H1 (cell line): Measurements from ENCODE around the gene YWHAQ.
A peak's percentile ranks its signal among the peaks of the same experiment; 100 is the strongest.

Source experiments
- CEBPB ChIP-seq: IDR thresholded peaks from 2 replicates; pipeline ENCODE4 v1.6.1; 2012; ENCODE audit warnings: low read depth, low read length
- CREB1 ChIP-seq: IDR thresholded peaks from 2 replicates; pipeline ENCODE4 v1.6.1; 2012; ENCODE audit warnings: inconsistent platforms
- POLR2A ChIP-seq, 2 experiments: IDR thresholded peaks; 1 replicate in 1 of 2; 2 replicates in 1 of 2; pipeline ENCODE4 v1.6.1; 2011; ENCODE audit warnings: low read depth in 2 of 2, low read length in 2 of 2, mild to moderate bottlenecking in 2 of 2; ENCODE audit errors: control extremely low read depth in 1 of 2
- RAD21 ChIP-seq, 2 experiments: IDR thresholded peaks in 1 of 2; conservative IDR thresholded peaks in 1 of 2; 2 replicates each; pipeline ENCODE4 v1.6.1; 2011; ENCODE audit warnings: low read depth in 2 of 2, low read length in 2 of 2, improper control_type of control experiment in 1 of 2, inconsistent platforms in 1 of 2, mild to moderate bottlenecking in 1 of 2, moderate library complexity in 1 of 2
- RNF2 ChIP-seq: fragments of 200-900, 300-1000 bp; sonication (generic); IDR thresholded peaks from 2 replicates; pipeline ENCODE4 v1.7.1; 2016; ENCODE audit warnings: borderline replicate concordance, low read depth, mild to moderate bottlenecking, antibody characterized with exemption, low read length; ENCODE audit not compliant: poor library complexity, severe bottlenecking; ENCODE audit errors: missing control alignments
- SP1 ChIP-seq: IDR thresholded peaks from 2 replicates; pipeline ENCODE4 v1.6.1; 2011; ENCODE audit warnings: low read depth, low read length
- TAF7 ChIP-seq: optimal IDR thresholded peaks from 2 replicates; pipeline ENCODE3; 2011; ENCODE audit warnings: low read depth, mild to moderate bottlenecking, inconsistent platforms, low read length, moderate library complexity, borderline replicate concordance
- TF ChIP-seq, protein P1 (sequence below), 3 experiments: IDR thresholded peaks; 1 replicate in 2 of 3; 2 replicates in 1 of 3; pipeline versions ENCODE4 v1.5.1 to v1.6.1; 2011; ENCODE audit warnings: low read length in 3 of 3, mild to moderate bottlenecking in 3 of 3, inconsistent platforms in 2 of 3, low read depth in 1 of 3, moderate library complexity in 1 of 3; ENCODE audit not compliant: insufficient read depth in 1 of 3; ENCODE audit errors: control extremely low read depth in 1 of 3

DNA sequence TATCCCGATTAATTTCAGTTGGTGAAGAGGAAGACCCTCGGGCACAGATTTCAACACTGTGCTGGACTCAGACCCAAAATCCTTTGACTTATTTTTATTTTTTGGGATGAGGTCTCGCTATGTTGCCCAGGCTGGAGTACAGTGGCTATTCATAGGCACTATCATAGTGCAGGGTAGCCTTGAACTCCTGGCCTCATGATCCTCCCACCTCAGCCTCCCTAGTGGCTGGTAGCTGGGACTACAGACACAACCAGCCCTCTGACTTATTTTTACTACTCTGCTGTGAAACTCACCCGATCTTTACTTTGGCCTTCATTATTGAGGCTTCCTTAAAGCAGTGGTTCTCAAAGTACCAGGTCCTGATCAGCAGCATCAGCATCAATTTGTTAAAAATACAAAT lies 57.0 kb downstream of the YWHAQ start:
- TF ChIP-seq POLR2A (IDR thresholded peaks at IDR 0.05; ENCODE audit: control extremely low read depth in 1 of 2, low read depth in 2 of 2, low read length in 2 of 2) (no peak), CREB1 (no peak), SP1 (no peak), RNF2 (no peak), CEBPB (no peak), TAF7 (no peak), RAD21 (IDR thresholded peaks at IDR 0.05 in 1 of 2, conservative IDR thresholded peaks at IDR 0.05 in 1 of 2; ENCODE audit: low read depth in 2 of 2, low read length in 2 of 2) (no peak; a peak in 1 of 4 replicates)
- TF ChIP-seq, protein P1, sequence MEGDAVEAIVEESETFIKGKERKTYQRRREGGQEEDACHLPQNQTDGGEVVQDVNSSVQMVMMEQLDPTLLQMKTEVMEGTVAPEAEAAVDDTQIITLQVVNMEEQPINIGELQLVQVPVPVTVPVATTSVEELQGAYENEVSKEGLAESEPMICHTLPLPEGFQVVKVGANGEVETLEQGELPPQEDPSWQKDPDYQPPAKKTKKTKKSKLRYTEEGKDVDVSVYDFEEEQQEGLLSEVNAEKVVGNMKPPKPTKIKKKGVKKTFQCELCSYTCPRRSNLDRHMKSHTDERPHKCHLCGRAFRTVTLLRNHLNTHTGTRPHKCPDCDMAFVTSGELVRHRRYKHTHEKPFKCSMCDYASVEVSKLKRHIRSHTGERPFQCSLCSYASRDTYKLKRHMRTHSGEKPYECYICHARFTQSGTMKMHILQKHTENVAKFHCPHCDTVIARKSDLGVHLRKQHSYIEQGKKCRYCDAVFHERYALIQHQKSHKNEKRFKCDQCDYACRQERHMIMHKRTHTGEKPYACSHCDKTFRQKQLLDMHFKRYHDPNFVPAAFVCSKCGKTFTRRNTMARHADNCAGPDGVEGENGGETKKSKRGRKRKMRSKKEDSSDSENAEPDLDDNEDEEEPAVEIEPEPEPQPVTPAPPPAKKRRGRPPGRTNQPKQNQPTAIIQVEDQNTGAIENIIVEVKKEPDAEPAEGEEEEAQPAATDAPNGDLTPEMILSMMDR (IDR thresholded peaks at IDR 0.05; ENCODE audit: control extremely low read depth in 1 of 3, insufficient read depth in 1 of 3, low read depth in 1 of 3, low read length in 3 of 3): peak in 2 of 3 experiments; percentile 33 to 34; a peak in 3 of 4 replicates
